Ovary (tissue), 3 donors: Measurements from ENCODE around the gene ARMH3.

Experiments
- CTCF ChIP-seq, 3 donors: fragments of 450-650 bp in 2 of 3; fragments of 200-600 bp in 1 of 3; IDR thresholded peaks; one replicate each; pipeline versions ENCODE4 v1.5.1 to v1.8.0; 2016 to 2022; ENCODE audit warnings: antibody characterized with exemption in 3 of 3, mild to moderate bottlenecking in 1 of 3
- EP300 ChIP-seq: sonication (generic); formaldehyde crosslinking; IDR thresholded peaks from one replicate; pipeline ENCODE4 v1.6.1; 2017; ENCODE audit warnings: antibody characterized with exemption
- POLR2A ChIP-seq: fragments of 450-650 bp; IDR thresholded peaks from one replicate; pipeline ENCODE4 v1.6.1; 2017; ENCODE audit warnings: antibody characterized with exemption, mild to moderate bottlenecking, moderate library complexity
- donor health status: DM: no; HTN: no; CAD: no.

- no peak for TF ChIP-seq EP300
- TF ChIP-seq CTCF (IDR thresholded peaks at IDR 0.05): no peak
- no peak for TF ChIP-seq POLR2A
Observed at GRCh38 chr10:101986624-101986971, 69.4 kb downstream of the ARMH3 start.
